A549 (cell line): ENCODE measurements around the gene FLYWCH1. TPM values are rescaled to one million over a fixed set of nuclear protein-coding genes. Genes with fewer than 3 reads are reported as not detected.

Source experiments
- ATAC-seq, 2 experiments: fragments of 200-7000 bp in 1 of 2; fragments of >200 bp in 1 of 2; cut with Nextera tagmentation in 1 of 2; cut with Tn5 transposase in 1 of 2; 3 replicates each; pipeline versions ENCODE4 v1.8.0 to v1.9.1; 2018 to 2020; ENCODE audit warnings: mild to moderate bottlenecking in 1 of 2, moderate library complexity in 1 of 2
- CTCF ChIA-PET: fragments of 300-600 bp; sonication (Branson Sonifier 250); formaldehyde crosslinking; extraction: SDS; loops from one replicate; lab custom pipeline; 2021; ENCODE audit warnings: antibody characterized with exemption, inconsistent platforms; lab: Yijun Ruan, JAX
- POLR2A ChIA-PET: fragments of 350-600 bp; formaldehyde crosslinking; extraction: SDS; loops from one replicate; lab custom pipeline; 2021; ENCODE audit warnings: antibody characterized with exemption, inconsistent platforms; lab: Yijun Ruan, JAX
- DNase-seq, 2 experiments: peaks; one replicate each; pipeline versions ENCODE4 v3.0.0 to v3.0.0-alpha.2; 2011 to 2016; ENCODE audit warnings: low read depth in 1 of 2, low spot score in 1 of 2
- FAIRE-seq: peaks from 2 replicates; lab custom pipeline; 2011; peaks lifted over from hg19 to GRCh38; lab: Jason Lieb, UNC
- H3K27ac ChIP-seq, 2 experiments: fragments of >200 bp; sonication (Bioruptor Twin); formaldehyde crosslinking; 3 replicates each; pipeline ENCODE4 v1.5.1; 2016 to 2017
- H3K4me1 ChIP-seq: fragments of >200 bp; sonication (Bioruptor Twin); formaldehyde crosslinking; 3 replicates; pipeline ENCODE4 v1.6.1; 2016
- H3K4me2 ChIP-seq: fragments of >200 bp; sonication (Bioruptor Twin); formaldehyde crosslinking; 3 replicates; pipeline ENCODE4 v1.6.1; 2016
- H3K4me3 ChIP-seq: fragments of >200 bp; sonication (Bioruptor Twin); formaldehyde crosslinking; 3 replicates; pipeline ENCODE4 v1.5.1; 2016
- H3K9me3 ChIP-seq: fragments of >200 bp; sonication (Bioruptor Twin); formaldehyde crosslinking; 3 replicates; pipeline ENCODE4 v1.6.1; 2016
- CBX8 ChIP-seq: fragments of 200-600 bp; sonication (generic); IDR thresholded peaks from 2 replicates; pipeline ENCODE4 v1.6.1; 2016
- EHF ChIP-seq: fragments of 250-450 bp; sonication (Bioruptor Pico); IDR thresholded peaks from 2 replicates; pipeline ENCODE4 v1.5.0; 2020; ENCODE audit warnings: mild to moderate bottlenecking
- FOSB ChIP-seq: fragments of 250-450 bp; sonication (Bioruptor Pico); IDR thresholded peaks from 2 replicates; pipeline ENCODE4 v1.5.0; 2020; ENCODE audit warnings: mild to moderate bottlenecking, moderate library complexity
- FOSL2 ChIP-seq, 2 experiments: fragments of 450-650 bp in 1 of 2; fragments of >200 bp in 1 of 2; sonication (Bioruptor Twin) in 1 of 2; formaldehyde crosslinking; IDR thresholded peaks; 2 replicates each; pipeline versions ENCODE4 v1.5.0 to v1.6.1; 2016 to 2020; ENCODE audit warnings: mild to moderate bottlenecking in 1 of 2, moderate library complexity in 1 of 2
- FOXS1 ChIP-seq: fragments of 250-450 bp; sonication (Bioruptor Pico); IDR thresholded peaks from 2 replicates; pipeline ENCODE4 v1.5.0; 2020; ENCODE audit warnings: mild to moderate bottlenecking, moderate library complexity
- GATA3 ChIP-seq: IDR thresholded peaks from 2 replicates; pipeline ENCODE4 v1.6.1; 2012; ENCODE audit warnings: borderline replicate concordance
- HOXA7 ChIP-seq: fragments of 250-450 bp; sonication (Bioruptor Pico); IDR thresholded peaks from 2 replicates; pipeline ENCODE4 v1.5.0; 2020; ENCODE audit warnings: mild to moderate bottlenecking, moderate library complexity
- KDM1A ChIP-seq: fragments of 200-600 bp; sonication (generic); IDR thresholded peaks from 2 replicates; pipeline ENCODE4 v1.6.1; 2016; ENCODE audit warnings: low read depth, mild to moderate bottlenecking
- MAFK ChIP-seq: fragments of 450-650 bp; IDR thresholded peaks from 2 replicates; pipeline ENCODE4 v1.6.1; 2014; ENCODE audit not compliant: partially characterized antibody
- MYC ChIP-seq: IDR thresholded peaks from 2 replicates; pipeline ENCODE4 v1.6.1; 2012; ENCODE audit warnings: mild to moderate bottlenecking, inconsistent platforms, low read length, improper control_type of control experiment, borderline replicate concordance
- POLR2A ChIP-seq: IDR thresholded peaks from 2 replicates; pipeline ENCODE4 v1.6.1; 2012; ENCODE audit warnings: mild to moderate bottlenecking, low read length
- RAD21 ChIP-seq, 2 experiments: fragments of >200 bp in 1 of 2; sonication (Bioruptor Twin) in 1 of 2; formaldehyde crosslinking in 1 of 2; IDR thresholded peaks in 1 of 2; conservative IDR thresholded peaks in 1 of 2; 2 replicates in 1 of 2; 3 replicates in 1 of 2; pipeline ENCODE4 v1.6.1; 2012 to 2018; ENCODE audit warnings: inconsistent platforms in 1 of 2
- RNF2 ChIP-seq: fragments of 200-600 bp; sonication (generic); IDR thresholded peaks from 2 replicates; pipeline ENCODE4 v1.6.1; 2016; ENCODE audit warnings: low read depth, mild to moderate bottlenecking, antibody characterized with exemption, moderate library complexity, borderline replicate concordance
- ZFP36 ChIP-seq: fragments of 450-650 bp; IDR thresholded peaks from 2 replicates; pipeline ENCODE4 v1.6.1; 2014; ENCODE audit warnings: borderline replicate concordance; ENCODE audit not compliant: partially characterized antibody
- ZNF302 ChIP-seq: fragments of 250-450 bp; sonication (Bioruptor Pico); IDR thresholded peaks from 2 replicates; pipeline ENCODE4 v1.9.0; 2021; ENCODE audit warnings: inconsistent platforms, mild to moderate bottlenecking, moderate library complexity
- ZSCAN20 ChIP-seq: fragments of 250-450 bp; sonication (Bioruptor Pico); IDR thresholded peaks from 2 replicates; pipeline ENCODE4 v1.8.0; 2022; ENCODE audit warnings: mild to moderate bottlenecking, moderate library complexity
- WGBS: methylation state at CpG from one replicate; pipeline ENCODE4 v1.1.6; 2017; ENCODE audit errors: missing lambda C conversion rate; 5-methylcytosine and 5-hydroxymethylcytosine counted together
- polyA plus RNA-seq, 4 experiments: library from polyadenylated mRNA; depleted of rRNA in 3 of 4; stranded (reverse); fragments of >200 nt; fragmentation: RNase III in 1 of 4; extraction: RNeasy Plus Mini Kit Qiagen cat#74134 plus additional on column Dnase treatment in 1 of 4; gene quantifications; 2 replicates in 3 of 4; 3 replicates in 1 of 4; pipeline ENCODE4 v1.2.3, GENCODE V29; 2011 to 2017
- TF ChIP-seq, protein P1 (sequence below): fragments of 200-600 bp; sonication (generic); IDR thresholded peaks from 2 replicates; pipeline ENCODE4 v1.6.1; 2016; ENCODE audit warnings: antibody characterized with exemption, mild to moderate bottlenecking, moderate library complexity
- TF ChIP-seq, protein P2 (sequence below): fragments of >200 bp; sonication (Bioruptor Twin); formaldehyde crosslinking; IDR thresholded peaks from 3 replicates; pipeline ENCODE4 v1.5.1; 2016
- TF ChIP-seq, protein P3 (sequence below): IDR thresholded peaks from 2 replicates; pipeline ENCODE4 v1.6.1; 2012
- TF ChIP-seq, protein P4 (sequence below): IDR thresholded peaks from 2 replicates; pipeline ENCODE4 v1.6.1; 2012
- TF ChIP-seq, protein P5 (sequence below): fragments of 250-450 bp; sonication (Bioruptor Pico); IDR thresholded peaks from 2 replicates; pipeline ENCODE4 v1.5.0; 2021; ENCODE audit warnings: mild to moderate bottlenecking, moderate library complexity, borderline replicate concordance
- TF ChIP-seq, protein P6 (sequence below): fragments of >200 bp; sonication (Bioruptor Twin); formaldehyde crosslinking; IDR thresholded peaks from 2 replicates; pipeline ENCODE4 v1.6.1; 2016

Gene FLYWCH1
- polyA plus RNA-seq, 2 of the 4 experiments (the other 2 are of a cell fraction) = 9.3 to 22.5 TPM

DNA sequence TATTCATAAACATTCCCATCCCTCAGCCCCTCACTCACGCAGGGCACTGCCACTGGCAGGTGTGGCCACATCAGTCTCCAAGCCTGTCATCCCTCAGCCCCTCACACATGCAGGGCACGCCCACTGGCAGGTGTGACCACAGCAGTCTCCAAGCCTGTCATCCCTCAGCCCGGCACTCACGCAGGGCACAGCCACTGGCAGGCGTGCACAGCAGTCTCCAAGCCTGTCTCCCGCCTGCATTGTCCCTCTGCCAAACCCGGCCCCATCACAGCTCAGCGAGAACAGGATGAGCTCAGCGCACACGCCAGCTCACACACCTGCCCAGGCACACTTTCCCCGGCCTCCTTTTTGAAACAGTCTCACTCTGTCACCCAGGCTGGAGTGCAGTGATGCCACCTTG, 40.9 kb downstream of the FLYWCH1 start:
- DNase-seq (no peak), ATAC-seq (no peak), FAIRE-seq (no peak)
- ChIA-PET CTCF (interaction anchor here (0.9 to 19.4 kb wide), 5 partner anchors 9 to 32 kb away, joined by 3 to 190 read pairs (median 4); partner anchors contain the start of gene KREMEN2), POLR2A (no interaction called here)
- no peak overlapping the region for H3K4me3 ChIP-seq
- WGBS = 70% methylated on average over 11 of the region's 11 CpGs
- no peak overlapping the region for H3K4me2 ChIP-seq
- peaks cover 11% of the 10 kb centered on the region for H3K4me1 ChIP-seq
- H3K9me3 ChIP-seq = no peaks in the 10 kb centered on the region
- H3K27ac ChIP-seq = no peak overlapping the region
- TF ChIP-seq ZFP36 (no peak), MAFK (no peak), FOXS1 (CRISPR knock-in tag) (no peak), KDM1A (no peak), POLR2A (no peak), CBX8 (no peak)
- TF ChIP-seq, protein P1, sequence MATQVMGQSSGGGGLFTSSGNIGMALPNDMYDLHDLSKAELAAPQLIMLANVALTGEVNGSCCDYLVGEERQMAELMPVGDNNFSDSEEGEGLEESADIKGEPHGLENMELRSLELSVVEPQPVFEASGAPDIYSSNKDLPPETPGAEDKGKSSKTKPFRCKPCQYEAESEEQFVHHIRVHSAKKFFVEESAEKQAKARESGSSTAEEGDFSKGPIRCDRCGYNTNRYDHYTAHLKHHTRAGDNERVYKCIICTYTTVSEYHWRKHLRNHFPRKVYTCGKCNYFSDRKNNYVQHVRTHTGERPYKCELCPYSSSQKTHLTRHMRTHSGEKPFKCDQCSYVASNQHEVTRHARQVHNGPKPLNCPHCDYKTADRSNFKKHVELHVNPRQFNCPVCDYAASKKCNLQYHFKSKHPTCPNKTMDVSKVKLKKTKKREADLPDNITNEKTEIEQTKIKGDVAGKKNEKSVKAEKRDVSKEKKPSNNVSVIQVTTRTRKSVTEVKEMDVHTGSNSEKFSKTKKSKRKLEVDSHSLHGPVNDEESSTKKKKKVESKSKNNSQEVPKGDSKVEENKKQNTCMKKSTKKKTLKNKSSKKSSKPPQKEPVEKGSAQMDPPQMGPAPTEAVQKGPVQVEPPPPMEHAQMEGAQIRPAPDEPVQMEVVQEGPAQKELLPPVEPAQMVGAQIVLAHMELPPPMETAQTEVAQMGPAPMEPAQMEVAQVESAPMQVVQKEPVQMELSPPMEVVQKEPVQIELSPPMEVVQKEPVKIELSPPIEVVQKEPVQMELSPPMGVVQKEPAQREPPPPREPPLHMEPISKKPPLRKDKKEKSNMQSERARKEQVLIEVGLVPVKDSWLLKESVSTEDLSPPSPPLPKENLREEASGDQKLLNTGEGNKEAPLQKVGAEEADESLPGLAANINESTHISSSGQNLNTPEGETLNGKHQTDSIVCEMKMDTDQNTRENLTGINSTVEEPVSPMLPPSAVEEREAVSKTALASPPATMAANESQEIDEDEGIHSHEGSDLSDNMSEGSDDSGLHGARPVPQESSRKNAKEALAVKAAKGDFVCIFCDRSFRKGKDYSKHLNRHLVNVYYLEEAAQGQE = no peak

DNA sequence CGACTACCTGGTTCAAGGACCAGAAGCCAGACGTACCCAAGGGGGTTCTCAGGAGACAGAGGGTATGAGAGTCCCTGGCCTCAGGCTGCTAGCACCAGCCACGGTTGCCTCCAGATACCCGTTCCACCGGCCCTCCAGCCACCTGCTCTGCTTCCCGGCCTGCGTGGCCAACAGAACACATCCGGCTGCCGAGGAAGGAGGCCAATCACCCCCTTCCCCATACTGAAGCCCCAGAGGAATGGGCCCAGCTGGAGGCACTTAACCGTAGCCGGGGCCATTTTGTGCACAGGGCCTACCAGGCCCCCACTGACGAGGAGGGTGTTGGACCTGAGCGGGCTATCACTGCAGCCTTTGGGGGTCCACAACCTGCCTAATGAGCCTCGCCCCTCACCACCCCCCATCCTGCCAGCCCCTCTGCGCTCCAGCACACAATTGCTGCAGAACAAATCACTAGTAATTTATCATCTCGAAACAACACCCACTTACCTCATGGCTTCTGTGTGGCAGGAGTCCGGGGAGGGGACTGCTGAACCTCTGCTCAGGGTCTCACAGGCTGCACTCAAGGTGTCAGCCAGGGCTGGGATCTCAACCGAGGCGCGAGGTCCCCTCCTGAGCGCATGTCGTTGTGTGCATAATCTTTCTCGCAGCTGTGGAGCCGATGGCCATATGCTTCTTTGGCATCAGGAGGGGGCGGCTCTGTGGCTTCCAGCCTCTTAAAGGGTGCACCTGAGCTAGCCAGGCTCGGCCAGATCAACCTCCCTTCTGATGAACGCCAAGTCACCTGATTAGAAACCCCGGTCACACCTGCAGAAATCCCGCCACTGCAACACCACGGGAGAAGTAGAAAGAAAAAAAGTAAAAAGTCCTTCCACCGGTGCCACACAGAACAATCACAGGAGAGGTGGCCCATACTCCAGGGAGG, 42.2 kb downstream of the FLYWCH1 start:
- TF ChIP-seq, protein P2, sequence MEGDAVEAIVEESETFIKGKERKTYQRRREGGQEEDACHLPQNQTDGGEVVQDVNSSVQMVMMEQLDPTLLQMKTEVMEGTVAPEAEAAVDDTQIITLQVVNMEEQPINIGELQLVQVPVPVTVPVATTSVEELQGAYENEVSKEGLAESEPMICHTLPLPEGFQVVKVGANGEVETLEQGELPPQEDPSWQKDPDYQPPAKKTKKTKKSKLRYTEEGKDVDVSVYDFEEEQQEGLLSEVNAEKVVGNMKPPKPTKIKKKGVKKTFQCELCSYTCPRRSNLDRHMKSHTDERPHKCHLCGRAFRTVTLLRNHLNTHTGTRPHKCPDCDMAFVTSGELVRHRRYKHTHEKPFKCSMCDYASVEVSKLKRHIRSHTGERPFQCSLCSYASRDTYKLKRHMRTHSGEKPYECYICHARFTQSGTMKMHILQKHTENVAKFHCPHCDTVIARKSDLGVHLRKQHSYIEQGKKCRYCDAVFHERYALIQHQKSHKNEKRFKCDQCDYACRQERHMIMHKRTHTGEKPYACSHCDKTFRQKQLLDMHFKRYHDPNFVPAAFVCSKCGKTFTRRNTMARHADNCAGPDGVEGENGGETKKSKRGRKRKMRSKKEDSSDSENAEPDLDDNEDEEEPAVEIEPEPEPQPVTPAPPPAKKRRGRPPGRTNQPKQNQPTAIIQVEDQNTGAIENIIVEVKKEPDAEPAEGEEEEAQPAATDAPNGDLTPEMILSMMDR = no peak
- TF ChIP-seq, protein P3, sequence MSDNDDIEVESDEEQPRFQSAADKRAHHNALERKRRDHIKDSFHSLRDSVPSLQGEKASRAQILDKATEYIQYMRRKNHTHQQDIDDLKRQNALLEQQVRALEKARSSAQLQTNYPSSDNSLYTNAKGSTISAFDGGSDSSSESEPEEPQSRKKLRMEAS = no peak
- TF ChIP-seq EHF (no peak), RNF2 (no peak)
- ChIA-PET CTCF (interaction anchor here (0.9 to 19.4 kb wide), 5 partner anchors 8 to 35 kb away, joined by 3 to 190 read pairs (median 4); partner anchors contain the start of gene KREMEN2), POLR2A (no interaction called here)
- Histone ChIP-seq H3K4me2 (no peak overlapping the region), H3K4me1 (peaks cover 11% of the 10 kb centered on the region), H3K4me3 (no peak overlapping the region), H3K9me3 (no peaks in the 10 kb centered on the region), H3K27ac (no peak overlapping the region)
- no peak for DNase-seq
- FAIRE-seq = no peak
- WGBS = 62% methylated on average over 26 of the region's 31 CpGs
- ATAC-seq = no peak

DNA sequence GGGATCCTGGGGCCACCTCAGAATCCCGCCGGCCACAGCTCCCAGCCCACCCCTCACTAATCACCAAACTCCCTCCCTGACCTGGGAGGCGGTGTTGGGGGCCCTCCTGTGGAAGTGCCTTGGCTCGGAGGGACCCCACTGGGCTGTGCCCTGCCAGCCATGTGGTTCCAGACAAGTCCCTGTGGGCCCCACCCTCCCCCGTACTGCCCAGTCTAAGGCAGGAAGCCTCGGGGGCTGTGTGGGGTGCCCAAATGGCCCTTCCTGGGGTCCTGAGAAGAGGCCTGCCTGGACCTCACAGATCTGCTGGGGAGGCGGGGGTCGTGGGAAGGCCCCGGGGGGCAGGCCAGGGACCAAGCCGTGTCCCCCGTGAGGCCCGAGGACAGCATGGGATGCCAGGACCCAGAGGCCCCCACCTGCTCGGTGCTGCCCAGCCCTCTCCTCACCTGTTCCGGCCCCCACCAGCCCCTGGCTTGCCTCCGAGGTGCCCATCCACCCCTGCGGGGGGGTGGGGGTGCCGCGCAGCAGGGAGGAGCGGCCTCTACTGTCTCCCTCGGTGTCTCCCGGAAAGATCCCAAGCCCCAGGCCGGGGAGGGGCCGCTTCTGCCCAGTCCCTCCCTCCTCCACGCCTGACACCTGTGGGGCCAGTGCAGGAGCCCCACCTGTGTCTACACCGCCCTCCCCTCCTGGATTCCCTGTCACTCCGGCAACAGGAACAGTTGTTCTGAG, 43.1 kb downstream of the FLYWCH1 start:
- WGBS = 56% methylated on average over 15 of the region's 26 CpGs
- FAIRE-seq (no peak), ATAC-seq (no peak), DNase-seq (no peak)
- H3K27ac ChIP-seq = no peak overlapping the region
- POLR2A ChIA-PET = no interaction called here
- no peak overlapping the region for H3K4me3 ChIP-seq
- CTCF ChIA-PET = interaction anchor here (0.7 to 1.2 kb wide), 2 partner anchors 28 to 36 kb away, joined by 3 to 4 read pairs; no protein-coding TSS in a partner anchor
- no peaks in the 10 kb centered on the region for H3K9me3 ChIP-seq
- peaks cover 11% of the 10 kb centered on the region for H3K4me1 ChIP-seq
- H3K4me2 ChIP-seq = no peak overlapping the region
- no peak for TF ChIP-seq ZSCAN20
- TF ChIP-seq RAD21 (conservative IDR thresholded peaks at IDR 0.05 in 1 of 2, IDR thresholded peaks at IDR 0.05 in 1 of 2) = no peak
- TF ChIP-seq, protein P4, sequence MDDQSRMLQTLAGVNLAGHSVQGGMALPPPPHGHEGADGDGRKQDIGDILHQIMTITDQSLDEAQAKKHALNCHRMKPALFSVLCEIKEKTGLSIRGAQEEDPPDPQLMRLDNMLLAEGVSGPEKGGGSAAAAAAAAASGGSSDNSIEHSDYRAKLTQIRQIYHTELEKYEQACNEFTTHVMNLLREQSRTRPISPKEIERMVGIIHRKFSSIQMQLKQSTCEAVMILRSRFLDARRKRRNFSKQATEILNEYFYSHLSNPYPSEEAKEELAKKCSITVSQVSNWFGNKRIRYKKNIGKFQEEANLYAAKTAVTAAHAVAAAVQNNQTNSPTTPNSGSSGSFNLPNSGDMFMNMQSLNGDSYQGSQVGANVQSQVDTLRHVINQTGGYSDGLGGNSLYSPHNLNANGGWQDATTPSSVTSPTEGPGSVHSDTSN = no peak
- TF ChIP-seq, protein P5, sequence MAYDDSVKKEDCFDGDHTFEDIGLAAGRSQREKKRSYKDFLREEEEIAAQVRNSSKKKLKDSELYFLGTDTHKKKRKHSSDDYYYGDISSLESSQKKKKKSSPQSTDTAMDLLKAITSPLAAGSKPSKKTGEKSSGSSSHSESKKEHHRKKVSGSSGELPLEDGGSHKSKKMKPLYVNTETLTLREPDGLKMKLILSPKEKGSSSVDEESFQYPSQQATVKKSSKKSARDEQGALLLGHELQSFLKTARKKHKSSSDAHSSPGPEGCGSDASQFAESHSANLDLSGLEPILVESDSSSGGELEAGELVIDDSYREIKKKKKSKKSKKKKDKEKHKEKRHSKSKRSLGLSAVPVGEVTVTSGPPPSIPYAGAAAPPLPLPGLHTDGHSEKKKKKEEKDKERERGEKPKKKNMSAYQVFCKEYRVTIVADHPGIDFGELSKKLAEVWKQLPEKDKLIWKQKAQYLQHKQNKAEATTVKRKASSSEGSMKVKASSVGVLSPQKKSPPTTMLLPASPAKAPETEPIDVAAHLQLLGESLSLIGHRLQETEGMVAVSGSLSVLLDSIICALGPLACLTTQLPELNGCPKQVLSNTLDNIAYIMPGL (CRISPR knock-in tag) = no peak
- no peak for TF ChIP-seq ZNF302 (CRISPR knock-in tag)
- TF ChIP-seq MYC = no peak
- TF ChIP-seq FOSB = no peak
- no peak for TF ChIP-seq HOXA7
- TF ChIP-seq GATA3 = no peak
- no peak for TF ChIP-seq FOSL2 (IDR thresholded peaks at IDR 0.05)
- no peak for TF ChIP-seq FOSL2 (CRISPR knock-in tag; IDR thresholded peaks at IDR 0.05)
- TF ChIP-seq, protein P6, sequence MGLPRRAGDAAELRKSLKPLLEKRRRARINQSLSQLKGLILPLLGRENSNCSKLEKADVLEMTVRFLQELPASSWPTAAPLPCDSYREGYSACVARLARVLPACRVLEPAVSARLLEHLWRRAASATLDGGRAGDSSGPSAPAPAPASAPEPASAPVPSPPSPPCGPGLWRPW = no peak
